HEK293 (cell line): Measurements from ENCODE around the gene SS18L1.

ENCODE experiments used
- CTCF ChIA-PET: fragments of 350-600 bp; formaldehyde crosslinking; extraction: SDS; loops from one replicate; lab custom pipeline; 2021; ENCODE audit warnings: antibody characterized with exemption; lab: Yijun Ruan, JAX
- POLR2A ChIA-PET: fragments of 300-600 bp; formaldehyde crosslinking; extraction: SDS; loops from one replicate; lab custom pipeline; 2020; ENCODE audit warnings: antibody characterized with exemption, inconsistent platforms; lab: Yijun Ruan, JAX
- H3K27ac ChIP-seq: fragments of 200-500 bp; sonication (Bioruptor generic); 2 replicates; pipeline ENCODE4 v1.5.1; 2014; ENCODE audit warnings: low read depth, low read length, control low read depth, inconsistent platforms; ENCODE audit errors: extremely low read depth
- H3K36me3 ChIP-seq, 2 experiments: fragments of 200-500 bp in 1 of 2; sonication (Bioruptor generic) in 1 of 2; 1 replicate in 1 of 2; 2 replicates in 1 of 2; pipeline ENCODE4 v1.5.1; 2014 to 2017; ENCODE audit warnings: inconsistent platforms in 2 of 2, low read length in 2 of 2; ENCODE audit not compliant: control insufficient read depth in 2 of 2, insufficient read depth in 1 of 2
- H3K4me1 ChIP-seq: fragments of 200-500 bp; sonication (Bioruptor generic); 2 replicates; pipeline ENCODE4 v1.5.1; 2014; ENCODE audit warnings: mild to moderate bottlenecking, low read length, inconsistent platforms; ENCODE audit not compliant: control insufficient read depth, insufficient read depth
- H3K4me3 ChIP-seq: 2 replicates; pipeline ENCODE4 v1.5.1; 2011; ENCODE audit warnings: low read depth, mild to moderate bottlenecking, control low read depth, low read length, moderate library complexity
- H3K9me3 ChIP-seq: fragments of 200-500 bp; sonication (Bioruptor generic); 2 replicates; pipeline ENCODE4 v1.5.1; 2014; ENCODE audit warnings: low read depth, low read length, inconsistent platforms; ENCODE audit not compliant: control insufficient read depth, insufficient read depth
- BCL11B ChIP-seq: fragments of 450-650 bp; formaldehyde crosslinking; IDR thresholded peaks from 2 replicates; pipeline ENCODE4 v1.5.1; 2016; ENCODE audit warnings: low read depth, missing biosample characterization, missing genetic modification characterization
- GLIS2 ChIP-seq: fragments of 450-650 bp; formaldehyde crosslinking; IDR thresholded peaks from 2 replicates; pipeline ENCODE4 v1.5.1; 2016; ENCODE audit warnings: missing biosample characterization, missing genetic modification characterization
- KLF10 ChIP-seq: fragments of 450-650 bp; IDR thresholded peaks from 2 replicates; pipeline ENCODE4 v1.5.1; 2018; ENCODE audit warnings: missing biosample characterization, mild to moderate bottlenecking, missing genetic modification characterization
- PATZ1 ChIP-seq: fragments of 450-650 bp; formaldehyde crosslinking; IDR thresholded peaks from 2 replicates; pipeline ENCODE4 v1.5.1; 2016; ENCODE audit warnings: missing biosample characterization, missing genetic modification characterization
- TCF7L2 ChIP-seq: IDR thresholded peaks from 2 replicates; pipeline ENCODE4 v1.6.1; 2011; ENCODE audit warnings: low read depth, mild to moderate bottlenecking, inconsistent platforms, low read length, moderate library complexity, borderline replicate concordance
- ZBTB20 ChIP-seq: fragments of 450-650 bp; formaldehyde crosslinking; IDR thresholded peaks from 2 replicates; pipeline ENCODE4 v1.5.1; 2016; ENCODE audit warnings: missing biosample characterization, missing genetic modification characterization
- ZBTB44 ChIP-seq: fragments of 450-650 bp; IDR thresholded peaks from 2 replicates; pipeline ENCODE4 v1.5.1; 2018; ENCODE audit warnings: missing biosample characterization, mild to moderate bottlenecking, missing genetic modification characterization
- ZFP69B ChIP-seq: fragments of 450-650 bp; formaldehyde crosslinking; IDR thresholded peaks from 2 replicates; pipeline ENCODE4 v1.5.1; 2016; ENCODE audit warnings: missing biosample characterization, missing genetic modification characterization
- ZNF140 ChIP-seq: fragments of 450-650 bp; formaldehyde crosslinking; IDR thresholded peaks from 2 replicates; pipeline ENCODE4 v1.5.1; 2016; ENCODE audit warnings: missing biosample characterization, missing genetic modification characterization
- ZNF169 ChIP-seq: fragments of 450-650 bp; formaldehyde crosslinking; IDR thresholded peaks from 2 replicates; pipeline ENCODE4 v1.5.1; 2016; ENCODE audit warnings: missing biosample characterization, missing genetic modification characterization
- ZNF221 ChIP-seq: fragments of 450-650 bp; formaldehyde crosslinking; IDR thresholded peaks from 2 replicates; pipeline ENCODE4 v1.5.1; 2017; ENCODE audit warnings: missing biosample characterization, missing genetic modification characterization, borderline replicate concordance
- ZNF324 ChIP-seq: fragments of 450-650 bp; formaldehyde crosslinking; IDR thresholded peaks from 2 replicates; pipeline ENCODE4 v1.5.1; 2016; ENCODE audit warnings: missing biosample characterization, missing genetic modification characterization
- ZNF658 ChIP-seq: fragments of 450-650 bp; formaldehyde crosslinking; IDR thresholded peaks from 2 replicates; pipeline ENCODE4; 2016; ENCODE audit warnings: missing biosample characterization, missing genetic modification characterization
- ZNF777 ChIP-seq: fragments of 450-650 bp; formaldehyde crosslinking; IDR thresholded peaks from 2 replicates; pipeline ENCODE4 v1.5.1; 2017; ENCODE audit warnings: missing biosample characterization, missing genetic modification characterization, borderline replicate concordance
- TF ChIP-seq, protein P1 (sequence below): fragments of 450-650 bp; formaldehyde crosslinking; IDR thresholded peaks from 2 replicates; pipeline ENCODE4 v1.5.1; 2016; ENCODE audit warnings: missing biosample characterization, missing genetic modification characterization, borderline replicate concordance
- TF ChIP-seq, protein P2 (sequence below): fragments of 450-650 bp; formaldehyde crosslinking; conservative IDR thresholded peaks from 2 replicates; pipeline ENCODE4 v1.5.1; 2016; ENCODE audit warnings: low read depth, missing biosample characterization, missing genetic modification characterization

The SS18L1 gene

GRCh38 chr20:62174021-62174804 is 30.6 kb downstream of the SS18L1 start:
- Histone ChIP-seq H3K4me3 (no peak overlapping the region), H3K27ac (no peak overlapping the region), H3K9me3 (no peaks in the 10 kb centered on the region), H3K36me3 (peaks cover 0 to 37% of the 10 kb centered on the region in 2 experiments; a peak in 2 of 3 replicates), H3K4me1 (no peaks in the 10 kb centered on the region)
- no peak for TF ChIP-seq ZNF221 (tag by site-specific recombination)
- no peak for TF ChIP-seq GLIS2 (tag by site-specific recombination)
- TF ChIP-seq PATZ1 (tag by site-specific recombination), result no peak
- TF ChIP-seq ZNF324 (tag by site-specific recombination), result no peak
- TF ChIP-seq ZFP69B (tag by site-specific recombination), result no peak
- no peak for TF ChIP-seq ZNF658
- TF ChIP-seq ZBTB20 (tag by site-specific recombination), result no peak
- no peak for TF ChIP-seq ZNF777
- no peak for TF ChIP-seq BCL11B (tag by site-specific recombination)
- TF ChIP-seq KLF10 (tag by site-specific recombination), result no peak
- TF ChIP-seq, protein P1, sequence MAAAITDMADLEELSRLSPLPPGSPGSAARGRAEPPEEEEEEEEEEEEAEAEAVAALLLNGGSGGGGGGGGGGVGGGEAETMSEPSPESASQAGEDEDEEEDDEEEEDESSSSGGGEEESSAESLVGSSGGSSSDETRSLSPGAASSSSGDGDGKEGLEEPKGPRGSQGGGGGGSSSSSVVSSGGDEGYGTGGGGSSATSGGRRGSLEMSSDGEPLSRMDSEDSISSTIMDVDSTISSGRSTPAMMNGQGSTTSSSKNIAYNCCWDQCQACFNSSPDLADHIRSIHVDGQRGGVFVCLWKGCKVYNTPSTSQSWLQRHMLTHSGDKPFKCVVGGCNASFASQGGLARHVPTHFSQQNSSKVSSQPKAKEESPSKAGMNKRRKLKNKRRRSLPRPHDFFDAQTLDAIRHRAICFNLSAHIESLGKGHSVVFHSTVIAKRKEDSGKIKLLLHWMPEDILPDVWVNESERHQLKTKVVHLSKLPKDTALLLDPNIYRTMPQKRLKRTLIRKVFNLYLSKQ, result no peak
- TF ChIP-seq ZNF140 (tag by site-specific recombination), result no peak
- TF ChIP-seq ZNF169, result no peak
- no peak for TF ChIP-seq ZBTB44 (tag by site-specific recombination)
- no peak for TF ChIP-seq TCF7L2
- TF ChIP-seq, protein P2, sequence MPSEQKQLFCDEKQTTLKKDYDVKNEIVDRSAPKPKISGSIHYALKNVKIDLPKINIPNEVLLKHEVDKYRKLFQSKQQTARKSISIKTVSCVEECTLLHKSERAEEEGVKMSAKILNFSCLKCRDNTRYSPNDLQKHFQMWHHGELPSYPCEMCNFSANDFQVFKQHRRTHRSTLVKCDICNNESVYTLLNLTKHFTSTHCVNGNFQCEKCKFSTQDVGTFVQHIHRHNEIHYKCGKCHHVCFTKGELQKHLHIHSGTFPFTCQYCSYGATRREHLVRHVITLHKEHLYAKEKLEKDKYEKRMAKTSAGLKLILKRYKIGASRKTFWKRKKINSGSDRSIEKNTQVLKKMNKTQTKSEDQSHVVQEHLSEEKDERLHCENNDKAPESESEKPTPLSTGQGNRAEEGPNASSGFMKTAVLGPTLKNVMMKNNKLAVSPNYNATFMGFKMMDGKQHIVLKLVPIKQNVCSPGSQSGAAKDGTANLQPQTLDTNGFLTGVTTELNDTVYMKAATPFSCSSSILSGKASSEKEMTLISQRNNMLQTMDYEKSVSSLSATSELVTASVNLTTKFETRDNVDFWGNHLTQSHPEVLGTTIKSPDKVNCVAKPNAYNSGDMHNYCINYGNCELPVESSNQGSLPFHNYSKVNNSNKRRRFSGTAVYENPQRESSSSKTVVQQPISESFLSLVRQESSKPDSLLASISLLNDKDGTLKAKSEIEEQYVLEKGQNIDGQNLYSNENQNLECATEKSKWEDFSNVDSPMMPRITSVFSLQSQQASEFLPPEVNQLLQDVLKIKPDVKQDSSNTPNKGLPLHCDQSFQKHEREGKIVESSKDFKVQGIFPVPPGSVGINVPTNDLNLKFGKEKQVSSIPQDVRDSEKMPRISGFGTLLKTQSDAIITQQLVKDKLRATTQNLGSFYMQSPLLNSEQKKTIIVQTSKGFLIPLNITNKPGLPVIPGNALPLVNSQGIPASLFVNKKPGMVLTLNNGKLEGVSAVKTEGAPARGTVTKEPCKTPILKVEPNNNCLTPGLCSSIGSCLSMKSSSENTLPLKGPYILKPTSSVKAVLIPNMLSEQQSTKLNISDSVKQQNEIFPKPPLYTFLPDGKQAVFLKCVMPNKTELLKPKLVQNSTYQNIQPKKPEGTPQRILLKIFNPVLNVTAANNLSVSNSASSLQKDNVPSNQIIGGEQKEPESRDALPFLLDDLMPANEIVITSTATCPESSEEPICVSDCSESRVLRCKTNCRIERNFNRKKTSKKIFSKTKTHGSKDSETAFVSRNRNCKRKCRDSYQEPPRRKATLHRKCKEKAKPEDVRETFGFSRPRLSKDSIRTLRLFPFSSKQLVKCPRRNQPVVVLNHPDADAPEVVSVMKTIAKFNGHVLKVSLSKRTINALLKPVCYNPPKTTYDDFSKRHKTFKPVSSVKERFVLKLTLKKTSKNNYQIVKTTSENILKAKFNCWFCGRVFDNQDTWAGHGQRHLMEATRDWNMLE (tag by site-specific recombination), result no peak
- TF ChIP-seq, all 188 proteins: peak for 0
- ChIA-PET CTCF (no interaction called here), POLR2A (no interaction called here)
